Mammary epithelial cell (primary cell): ENCODE data around the gene GNPAT.

Experiments
- CTCF ChIP-seq, 2 donors: IDR thresholded peaks in 1 of 2; conservative IDR thresholded peaks in 1 of 2; 2 replicates each; pipeline ENCODE4 v1.5.1; 2011 to 2012; ENCODE audit warnings: inconsistent platforms in 2 of 2, low read length in 2 of 2, mild to moderate bottlenecking in 2 of 2, control low read depth in 1 of 2, low read depth in 1 of 2; ENCODE audit not compliant: insufficient read depth in 1 of 2; ENCODE audit errors: extremely low read depth in 1 of 2
- EZH2 ChIP-seq: IDR thresholded peaks from 2 replicates; pipeline ENCODE4 v1.6.1; 2012; ENCODE audit warnings: low read length, inconsistent platforms, borderline replicate concordance

GRCh38 chr1:231234506-231234905 lies 6.5 kb upstream of the GNPAT start:
- TF ChIP-seq CTCF (conservative IDR thresholded peaks at IDR 0.05 in 1 of 2, IDR thresholded peaks at IDR 0.05 in 1 of 2; ENCODE audit: extremely low read depth in 1 of 2, insufficient read depth in 1 of 2, low read depth in 1 of 2, low read length in 2 of 2) (no peak), EZH2 (no peak)
